GM23338 (cell line): Measurements from ENCODE around the gene LARP7.

Experiments used
- CREB1 ChIP-seq: fragments of 250-450 bp; sonication (Bioruptor Pico); IDR thresholded peaks from 2 replicates; pipeline ENCODE4 v1.5.0; 2020; ENCODE audit warnings: low read depth, mild to moderate bottlenecking, moderate library complexity
- EZH2 ChIP-seq: fragments of 200-600 bp; sonication (generic); IDR thresholded peaks from one replicate; pipeline ENCODE4 v1.8.0; 2017; ENCODE audit warnings: antibody characterized with exemption, mild to moderate bottlenecking, low read depth; ENCODE audit not compliant: unreplicated experiment
- EZH2phosphoT487 ChIP-seq: fragments of 200-600 bp; sonication (generic); IDR thresholded peaks from one replicate; pipeline ENCODE4 v1.8.1; 2018; ENCODE audit warnings: antibody characterized with exemption; ENCODE audit not compliant: unreplicated experiment
- TF ChIP-seq, protein P1 (sequence below), 2 experiments: fragments of 200-600 bp in 1 of 2; sonication (generic) in 1 of 2; conservative IDR thresholded peaks; 2 replicates each; pipeline versions ENCODE4 v1.5.1 to v1.6.1; 2016 to 2017; ENCODE audit warnings: antibody characterized with exemption in 2 of 2, low read depth in 2 of 2, mild to moderate bottlenecking in 2 of 2, moderate library complexity in 1 of 2

DNA sequence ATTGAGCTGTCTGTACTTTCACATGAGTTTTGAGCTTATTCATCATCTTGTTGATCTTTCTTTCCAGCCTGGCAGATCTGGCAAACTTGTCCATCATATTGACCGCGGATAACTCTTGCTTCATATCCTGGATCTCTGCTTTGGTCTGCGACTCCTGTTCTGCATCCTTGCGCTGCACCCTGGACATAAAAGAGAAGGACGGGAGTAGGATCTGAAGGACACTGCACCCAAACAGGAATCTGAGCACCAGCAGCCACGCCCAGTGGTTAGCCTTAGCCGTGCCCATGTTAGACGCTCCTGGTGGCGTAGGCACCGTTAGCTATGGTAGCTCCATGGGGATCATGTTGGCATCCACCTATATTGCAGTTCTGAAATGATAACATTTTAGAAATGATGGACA is 56.6 kb downstream of the LARP7 start:
- no peak for TF ChIP-seq EZH2phosphoT487
- TF ChIP-seq, protein P1, sequence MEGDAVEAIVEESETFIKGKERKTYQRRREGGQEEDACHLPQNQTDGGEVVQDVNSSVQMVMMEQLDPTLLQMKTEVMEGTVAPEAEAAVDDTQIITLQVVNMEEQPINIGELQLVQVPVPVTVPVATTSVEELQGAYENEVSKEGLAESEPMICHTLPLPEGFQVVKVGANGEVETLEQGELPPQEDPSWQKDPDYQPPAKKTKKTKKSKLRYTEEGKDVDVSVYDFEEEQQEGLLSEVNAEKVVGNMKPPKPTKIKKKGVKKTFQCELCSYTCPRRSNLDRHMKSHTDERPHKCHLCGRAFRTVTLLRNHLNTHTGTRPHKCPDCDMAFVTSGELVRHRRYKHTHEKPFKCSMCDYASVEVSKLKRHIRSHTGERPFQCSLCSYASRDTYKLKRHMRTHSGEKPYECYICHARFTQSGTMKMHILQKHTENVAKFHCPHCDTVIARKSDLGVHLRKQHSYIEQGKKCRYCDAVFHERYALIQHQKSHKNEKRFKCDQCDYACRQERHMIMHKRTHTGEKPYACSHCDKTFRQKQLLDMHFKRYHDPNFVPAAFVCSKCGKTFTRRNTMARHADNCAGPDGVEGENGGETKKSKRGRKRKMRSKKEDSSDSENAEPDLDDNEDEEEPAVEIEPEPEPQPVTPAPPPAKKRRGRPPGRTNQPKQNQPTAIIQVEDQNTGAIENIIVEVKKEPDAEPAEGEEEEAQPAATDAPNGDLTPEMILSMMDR (conservative IDR thresholded peaks at IDR 0.05; ENCODE audit: low read depth in 2 of 2), result no peak
- no peak for TF ChIP-seq EZH2
- TF ChIP-seq CREB1 (CRISPR knock-in tag), result no peak
